LNCaP clone FGC (cell line): Measurements from ENCODE around the gene PTPRT.

Source experiments
- DNase-seq: peaks from one replicate; pipeline ENCODE4 v3.0.0-alpha.2; 2011; ENCODE audit warnings: low read depth
- H3K4me3 ChIP-seq: 2 replicates; pipeline ENCODE4 v1.5.1; 2011; ENCODE audit warnings: mild to moderate bottlenecking, low read depth, low read length, control low read depth
- TF ChIP-seq, protein P1 (sequence below): IDR thresholded peaks from 2 replicates; pipeline ENCODE4 v1.5.1; 2012; ENCODE audit warnings: mild to moderate bottlenecking; ENCODE audit not compliant: control insufficient read depth, insufficient read depth; ENCODE audit errors: extremely low read depth

PTPRT gene

DNA sequence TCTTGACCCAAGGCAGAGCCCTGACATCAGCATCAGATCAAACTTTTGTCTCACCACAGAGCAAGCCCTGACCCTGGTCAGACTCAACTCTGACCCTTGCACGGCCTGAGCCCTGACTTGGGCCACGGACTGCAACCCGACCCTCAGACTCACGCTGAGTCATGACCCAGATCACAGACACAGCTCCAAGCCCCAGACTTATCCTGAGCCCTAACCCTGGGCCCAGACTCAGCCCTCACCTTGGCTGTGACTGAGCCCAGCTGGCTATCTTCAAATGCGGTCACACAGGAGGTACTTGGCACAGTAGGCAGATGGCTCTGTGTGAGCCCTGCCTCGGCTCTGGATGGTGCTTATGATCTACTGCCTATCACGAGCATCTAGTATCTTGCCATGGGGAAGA is 602.3 kb downstream of the PTPRT start:
- DNase-seq: no peak
- no peak overlapping the region for H3K4me3 ChIP-seq
- TF ChIP-seq, protein P1, sequence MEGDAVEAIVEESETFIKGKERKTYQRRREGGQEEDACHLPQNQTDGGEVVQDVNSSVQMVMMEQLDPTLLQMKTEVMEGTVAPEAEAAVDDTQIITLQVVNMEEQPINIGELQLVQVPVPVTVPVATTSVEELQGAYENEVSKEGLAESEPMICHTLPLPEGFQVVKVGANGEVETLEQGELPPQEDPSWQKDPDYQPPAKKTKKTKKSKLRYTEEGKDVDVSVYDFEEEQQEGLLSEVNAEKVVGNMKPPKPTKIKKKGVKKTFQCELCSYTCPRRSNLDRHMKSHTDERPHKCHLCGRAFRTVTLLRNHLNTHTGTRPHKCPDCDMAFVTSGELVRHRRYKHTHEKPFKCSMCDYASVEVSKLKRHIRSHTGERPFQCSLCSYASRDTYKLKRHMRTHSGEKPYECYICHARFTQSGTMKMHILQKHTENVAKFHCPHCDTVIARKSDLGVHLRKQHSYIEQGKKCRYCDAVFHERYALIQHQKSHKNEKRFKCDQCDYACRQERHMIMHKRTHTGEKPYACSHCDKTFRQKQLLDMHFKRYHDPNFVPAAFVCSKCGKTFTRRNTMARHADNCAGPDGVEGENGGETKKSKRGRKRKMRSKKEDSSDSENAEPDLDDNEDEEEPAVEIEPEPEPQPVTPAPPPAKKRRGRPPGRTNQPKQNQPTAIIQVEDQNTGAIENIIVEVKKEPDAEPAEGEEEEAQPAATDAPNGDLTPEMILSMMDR: no peak

DNA sequence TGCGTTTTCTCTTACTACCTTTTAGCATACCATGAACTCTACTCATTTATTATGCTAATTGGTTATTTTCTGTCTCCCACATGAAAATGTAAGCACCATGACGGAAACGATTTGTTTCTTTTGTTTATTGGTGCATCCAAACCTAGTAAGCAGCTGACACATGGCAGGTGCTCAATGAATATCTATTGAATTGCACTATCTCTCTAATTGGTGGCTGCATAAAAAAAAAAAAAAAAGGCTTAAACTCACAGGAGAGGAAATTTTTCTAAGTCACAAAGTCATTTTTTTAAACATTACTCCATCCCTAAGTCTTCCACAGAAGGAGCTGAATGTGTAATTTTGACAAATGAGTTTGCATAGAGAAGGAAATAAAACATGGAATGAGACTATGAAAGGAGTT is 608.4 kb downstream of the PTPRT start:
- H3K4me3 ChIP-seq: no peak overlapping the region
- TF ChIP-seq, protein P1: no peak
- DNase-seq: no peak

DNA sequence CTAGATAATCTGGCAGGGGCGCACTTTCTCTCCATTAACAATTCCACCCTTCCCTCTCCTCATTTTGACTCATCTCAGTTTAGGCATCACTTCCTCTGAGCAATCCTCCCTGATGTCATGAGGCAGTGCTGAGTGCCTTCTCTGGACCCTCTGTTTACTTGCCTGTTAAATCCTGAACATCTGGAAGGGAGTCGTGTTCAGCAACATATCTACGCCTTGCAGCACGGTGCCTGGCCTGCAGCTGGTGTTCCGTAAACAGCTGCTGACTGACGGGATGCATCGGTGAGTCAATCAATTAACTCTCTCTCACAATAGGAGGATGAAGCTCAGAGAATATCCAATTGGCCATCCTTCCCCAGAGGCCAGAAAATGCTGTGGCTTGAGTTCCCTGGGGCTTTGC is 613.5 kb downstream of the PTPRT start:
- TF ChIP-seq, protein P1: no peak
- no peak for DNase-seq
- H3K4me3 ChIP-seq: no peak overlapping the region

DNA sequence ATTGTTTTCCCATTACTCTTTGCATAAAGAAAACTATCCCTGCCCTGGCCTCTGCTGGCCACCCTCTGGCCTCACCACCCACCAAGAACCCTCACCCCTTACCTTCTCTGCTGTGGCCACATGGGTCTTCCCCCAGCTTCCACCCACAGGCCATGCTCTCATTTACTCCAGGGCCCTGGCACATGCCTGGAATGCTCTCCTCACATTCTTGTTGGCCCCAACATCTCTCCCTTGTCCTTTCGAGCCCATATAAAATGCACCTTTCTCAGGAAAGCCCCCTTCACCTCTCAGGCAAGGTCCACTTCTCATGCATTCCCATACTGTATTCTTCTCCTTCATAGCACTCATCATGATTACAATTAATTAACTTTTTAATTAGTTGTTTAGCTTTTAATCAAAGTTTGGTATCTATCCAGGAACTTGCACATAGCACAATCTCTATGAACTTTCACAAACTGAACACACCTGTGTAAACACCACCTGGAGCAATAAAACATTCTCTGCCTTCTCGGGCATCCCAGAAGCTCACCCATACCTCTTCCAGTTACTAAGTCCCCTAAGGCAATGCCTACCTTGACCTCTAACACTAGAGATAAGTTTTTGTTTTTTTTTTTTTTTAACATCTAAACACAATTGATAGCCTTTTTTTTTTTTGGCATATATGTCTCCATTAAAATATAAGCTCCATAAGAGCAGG is 617.2 kb downstream of the PTPRT start:
- TF ChIP-seq, protein P1: no peak
- peak; percentile 85 for DNase-seq
- H3K4me3 ChIP-seq: no peak overlapping the region

DNA sequence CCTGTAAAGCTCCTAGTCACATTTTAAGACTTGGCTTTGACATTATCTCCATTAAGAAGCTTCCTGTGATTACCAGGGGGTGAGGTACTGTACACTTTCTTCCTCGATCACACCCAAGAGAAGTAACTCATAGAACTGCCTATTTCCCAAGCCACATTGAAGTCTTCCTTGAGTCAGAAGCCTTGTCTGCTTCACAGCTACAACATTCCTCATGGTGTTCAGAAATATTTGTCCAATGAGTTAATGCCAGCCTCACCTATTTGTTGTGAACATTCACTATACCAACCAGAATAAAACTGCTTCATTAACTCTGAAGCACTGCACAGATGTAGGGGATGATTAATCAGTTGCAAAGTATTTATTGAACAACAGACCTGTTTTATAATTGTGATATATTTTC is 622.3 kb downstream of the PTPRT start:
- DNase-seq: no peak
- TF ChIP-seq, protein P1: no peak

DNA sequence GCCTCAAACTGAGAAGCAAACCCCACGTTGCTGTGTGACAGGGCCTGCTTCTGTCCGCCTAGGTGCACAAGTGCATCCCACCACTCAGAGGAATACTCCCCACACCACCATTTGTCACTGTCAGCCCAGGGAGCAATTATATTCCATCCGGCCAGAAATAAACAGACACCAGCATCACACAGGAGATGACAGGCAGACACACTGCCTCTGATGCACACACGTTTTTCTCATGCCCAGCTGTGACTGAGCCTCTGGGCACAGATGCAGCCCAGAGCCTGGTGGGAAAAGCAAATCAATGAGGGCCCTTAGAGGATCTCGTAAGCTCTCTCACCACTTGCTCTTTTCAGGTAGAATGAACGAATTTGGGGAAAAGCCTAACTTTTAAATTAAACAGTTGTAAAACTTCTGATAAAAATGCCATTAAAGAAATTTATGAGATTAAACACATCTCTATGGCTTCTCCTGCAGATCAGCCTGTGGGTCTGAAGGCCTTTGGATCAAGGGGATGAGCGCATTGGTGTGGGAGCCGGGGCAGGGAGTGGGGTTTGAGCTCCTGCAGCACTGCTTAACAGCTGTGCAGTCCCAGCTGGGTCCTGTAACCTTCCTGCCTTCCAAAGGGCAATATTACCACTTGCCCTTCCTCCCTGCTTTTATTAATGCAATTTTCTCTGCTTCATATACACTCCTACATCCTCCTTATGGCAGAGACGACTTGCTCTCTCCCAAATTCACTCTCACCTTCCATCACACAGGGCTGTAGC is 624.3 kb downstream of the PTPRT start:
- H3K4me3 ChIP-seq: no peak overlapping the region
- TF ChIP-seq, protein P1: no peak
- no peak for DNase-seq

More for the DNA sequence above, 622.3 kb downstream of the PTPRT start:
- no peak overlapping the region for H3K4me3 ChIP-seq
